Medulla oblongata (tissue), 1 donor: ENCODE data around the gene PLVAP.

ENCODE experiments used
- DNase-seq: peaks from one replicate; pipeline ENCODE4 v3.0.0-alpha.2; 2015; ENCODE audit errors: extremely low spot score

The PLVAP gene

DNA sequence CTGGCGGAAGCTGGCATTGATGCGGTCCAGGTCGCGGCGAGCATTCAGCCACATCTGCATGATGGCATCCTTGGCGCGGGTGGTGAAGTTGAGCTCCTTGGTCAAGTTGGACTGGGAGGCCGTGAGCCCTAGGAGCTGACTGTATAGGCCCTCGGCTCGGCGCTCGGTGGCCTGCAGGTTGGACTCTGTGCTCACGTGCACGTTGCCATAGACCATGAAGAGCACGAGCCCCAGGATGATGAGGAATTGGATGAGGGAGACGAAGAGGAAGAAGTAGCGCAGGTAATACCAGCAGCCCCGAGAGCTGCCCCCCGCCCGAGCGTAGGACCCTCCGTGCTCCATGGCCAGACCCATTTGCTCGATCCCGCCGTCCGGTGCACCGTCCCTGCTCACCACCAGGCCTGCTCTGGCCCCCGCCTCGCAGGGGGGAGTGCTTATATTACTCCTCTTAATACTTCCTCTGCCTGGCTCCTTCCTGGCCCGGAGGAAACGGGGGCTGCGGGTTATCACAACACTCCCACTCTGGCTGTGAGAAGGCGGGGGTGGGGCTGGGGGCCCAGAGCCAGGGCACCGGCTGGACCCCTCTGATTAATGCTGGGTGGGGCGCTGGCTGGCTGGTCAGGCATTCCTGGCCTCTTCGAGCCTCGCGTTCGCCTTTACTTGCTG lies at the start of gene PLVAP:
Gene PLVAP, minus strand, starts transcription at position 408 of the 666 bp plus-strand sequence. Its CDS starts 54 bp downstream, at position 354.
- no peak for DNase-seq

DNA sequence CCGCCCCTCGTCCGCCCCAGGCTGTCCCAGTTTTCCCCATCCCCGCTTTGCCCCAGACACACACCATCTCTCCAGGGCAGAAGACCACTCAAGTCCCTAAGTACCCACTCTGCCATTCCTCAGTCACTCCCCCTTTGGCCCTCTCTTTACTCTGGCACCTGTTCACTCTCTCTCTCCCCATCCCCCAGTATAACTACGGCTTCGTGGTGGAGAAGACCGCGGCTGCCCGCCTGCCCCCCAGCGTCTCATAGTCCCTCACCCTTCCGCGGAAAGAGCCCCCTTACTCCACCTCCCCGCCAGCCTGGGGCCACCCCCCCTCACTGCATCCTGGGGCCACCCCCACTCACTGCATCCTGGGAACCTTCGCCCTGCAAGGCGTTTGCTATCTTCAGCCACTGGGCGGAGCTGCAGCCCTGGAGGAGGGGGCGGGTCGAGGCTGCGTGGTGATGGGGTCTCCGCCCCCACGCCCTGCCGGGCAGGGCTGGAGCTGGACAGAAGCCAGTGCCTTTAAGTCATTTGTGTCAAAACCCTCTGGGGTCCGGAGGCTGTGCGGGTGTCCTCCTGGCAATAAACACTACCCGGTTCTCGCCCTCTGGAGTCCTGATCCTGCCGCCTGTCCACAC lies 47.7 kb upstream of the PLVAP start:
- no peak for DNase-seq

DNA sequence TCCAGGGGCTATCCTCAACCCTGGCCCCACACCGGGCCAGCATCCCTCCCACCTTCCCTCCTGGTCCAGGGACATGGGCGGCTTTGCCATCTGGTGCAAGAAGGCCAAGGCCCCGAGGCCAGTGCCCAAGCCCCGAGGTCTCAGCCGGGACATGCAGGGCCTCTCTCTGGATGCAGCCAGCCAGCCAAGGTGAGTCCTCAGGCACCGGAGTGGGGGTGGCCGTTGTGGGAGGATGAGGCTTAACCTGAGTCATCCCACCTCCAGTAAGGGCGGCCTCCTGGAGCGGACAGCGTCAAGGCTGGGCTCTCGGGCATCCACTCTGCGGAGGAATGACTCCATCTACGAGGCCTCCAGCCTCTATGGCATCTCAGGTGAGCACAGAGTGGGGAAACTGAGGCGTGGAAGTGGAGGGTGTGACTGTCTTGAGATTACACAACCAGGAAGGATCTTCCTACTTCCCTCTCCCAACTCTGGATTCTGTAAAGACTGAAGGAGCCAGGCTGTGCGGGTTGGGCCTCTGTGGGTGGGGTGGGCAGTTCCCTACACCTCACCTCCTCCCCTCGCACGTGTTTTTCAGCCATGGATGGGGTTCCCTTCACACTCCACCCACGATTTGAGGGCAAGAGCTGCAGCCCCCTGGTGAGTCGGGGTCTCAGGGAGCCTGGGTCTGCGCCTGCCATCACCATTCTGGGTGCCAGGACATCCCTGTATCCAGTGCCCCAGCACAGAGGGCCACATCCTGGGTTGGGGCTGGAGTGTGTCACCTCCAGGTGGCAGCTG lies 46.5 kb upstream of the PLVAP start:
- DNase-seq = no peak

DNA sequence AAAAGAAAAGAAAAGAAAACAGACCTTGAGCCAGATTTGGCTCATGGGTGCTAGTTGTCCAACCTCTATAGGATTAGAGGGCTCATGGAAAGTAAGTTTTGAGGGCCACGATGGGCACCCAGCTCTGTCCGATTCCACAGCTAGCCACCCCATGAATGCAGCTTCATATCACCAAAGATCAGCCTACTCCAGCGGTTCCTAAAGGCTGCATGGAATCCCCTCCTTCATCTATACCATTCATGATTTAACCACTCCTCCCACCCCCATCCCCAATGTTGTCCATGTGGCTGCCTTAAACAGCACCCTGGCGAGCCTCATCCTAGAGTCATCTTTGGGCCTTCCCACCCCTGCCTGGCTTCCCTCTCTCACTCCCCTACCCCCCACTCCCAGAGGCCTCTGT lies 44.8 kb upstream of the PLVAP start:
- DNase-seq = no peak

DNA sequence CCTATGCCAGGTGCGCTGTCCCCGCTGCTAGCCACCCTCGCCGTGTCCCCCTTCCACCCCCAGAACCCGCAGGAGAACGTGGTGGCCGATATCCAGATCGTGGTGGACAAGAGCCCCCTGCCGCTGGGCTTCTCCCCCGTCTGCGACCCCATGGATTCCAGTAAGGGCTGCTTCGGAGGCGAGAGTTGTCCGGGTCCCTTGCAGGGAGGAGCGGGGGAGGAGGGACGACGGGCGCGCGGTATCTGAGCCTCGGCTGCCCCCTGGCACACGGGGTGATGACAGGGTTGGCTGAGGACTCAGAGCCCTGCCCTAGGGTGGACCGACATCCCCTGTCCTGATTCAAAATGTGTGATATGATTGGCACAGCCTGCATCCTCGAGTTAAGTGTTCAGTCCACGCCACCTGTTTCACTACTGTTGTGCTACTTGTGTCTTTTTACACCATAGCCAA lies 43.4 kb upstream of the PLVAP start:
- no peak for DNase-seq

- peak; percentile 99 for DNase-seq
Observed at GRCh38 chr19:17419621-17420474, 42.7 kb upstream of the PLVAP start, which contains the start of gene MVB12A. MVB12A (plus strand) TSS chr19:17420047; CDS start chr19:17420136, 89 bp downstream.

DNA sequence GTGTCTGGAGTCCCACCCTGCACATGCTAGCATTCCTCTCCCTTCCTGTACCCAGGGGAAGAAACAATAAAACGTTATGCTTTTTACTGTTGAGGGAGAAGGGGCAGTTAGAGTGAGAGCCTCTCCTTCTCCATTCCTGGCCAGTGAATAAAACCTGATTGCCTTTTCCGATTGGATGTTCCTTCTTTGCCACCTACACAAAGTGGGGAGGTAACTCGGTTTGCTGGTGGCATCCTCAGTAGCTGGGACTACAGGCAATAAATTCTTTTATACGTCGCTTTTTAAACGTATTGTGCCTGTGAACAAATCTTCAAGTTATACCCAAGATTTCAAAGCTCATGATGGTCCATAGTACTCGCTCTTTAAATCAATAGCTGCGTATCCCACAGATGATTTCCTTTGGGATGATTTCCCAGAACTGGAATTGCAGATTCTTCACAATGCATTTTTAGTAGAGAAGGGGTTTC lies 42.0 kb upstream of the PLVAP start:
- peak; percentile 22 for DNase-seq

GRCh38 chr19:17418710-17419109 lies 41.6 kb upstream of the PLVAP start:
- no peak for DNase-seq

GRCh38 chr19:17415121-17415520 lies 38.0 kb upstream of the PLVAP start:
- no peak for DNase-seq

- DNase-seq = no peak
Observed at GRCh38 chr19:17414097-17414496, 37.0 kb upstream of the PLVAP start.

DNA sequence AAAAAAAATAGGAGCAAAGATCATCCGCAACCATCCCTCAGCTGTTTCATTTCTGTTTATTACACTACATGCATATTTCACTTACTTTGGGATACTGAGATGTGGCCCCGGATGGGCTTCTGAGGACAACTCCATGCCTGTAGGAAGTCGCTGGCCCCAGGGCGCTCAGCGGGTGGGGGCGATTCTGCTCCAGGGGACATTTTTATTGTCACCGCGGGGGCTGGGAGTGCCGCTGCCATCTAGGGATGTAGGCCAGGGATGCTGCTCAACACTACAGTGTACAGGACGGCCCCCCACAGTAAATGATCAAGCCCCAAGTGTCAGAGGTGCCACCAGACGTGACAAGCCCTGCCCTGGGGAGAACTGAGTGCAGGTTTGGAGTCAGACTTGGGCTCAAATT lies 34.7 kb upstream of the PLVAP start:
- DNase-seq = no peak

DNA sequence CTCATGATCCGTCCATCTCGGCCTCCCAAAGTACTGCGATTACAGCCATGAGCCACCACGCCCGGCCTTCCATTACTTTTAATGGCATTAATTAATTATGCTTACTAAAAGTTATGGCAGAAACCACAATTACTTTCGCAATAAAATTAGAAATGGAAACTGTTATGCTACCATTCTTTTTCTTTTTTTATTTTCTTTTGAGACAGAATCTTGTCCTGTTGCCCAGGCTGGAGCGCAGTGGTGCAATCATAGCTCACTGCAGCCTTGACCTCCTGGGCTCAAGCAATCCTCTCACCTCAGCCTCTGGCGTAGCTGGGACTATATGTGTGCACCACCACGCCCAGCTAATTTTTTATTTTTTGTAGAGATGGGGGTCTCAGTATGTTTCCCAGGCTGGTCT lies 32.8 kb upstream of the PLVAP start:
- DNase-seq = no peak

GRCh38 chr19:17406887-17407196 lies 29.7 kb upstream of the PLVAP start:
- no peak for DNase-seq

GRCh38 chr19:17406046-17406886 lies 29.1 kb upstream of the PLVAP start:
- peak; percentile 49 for DNase-seq

DNA sequence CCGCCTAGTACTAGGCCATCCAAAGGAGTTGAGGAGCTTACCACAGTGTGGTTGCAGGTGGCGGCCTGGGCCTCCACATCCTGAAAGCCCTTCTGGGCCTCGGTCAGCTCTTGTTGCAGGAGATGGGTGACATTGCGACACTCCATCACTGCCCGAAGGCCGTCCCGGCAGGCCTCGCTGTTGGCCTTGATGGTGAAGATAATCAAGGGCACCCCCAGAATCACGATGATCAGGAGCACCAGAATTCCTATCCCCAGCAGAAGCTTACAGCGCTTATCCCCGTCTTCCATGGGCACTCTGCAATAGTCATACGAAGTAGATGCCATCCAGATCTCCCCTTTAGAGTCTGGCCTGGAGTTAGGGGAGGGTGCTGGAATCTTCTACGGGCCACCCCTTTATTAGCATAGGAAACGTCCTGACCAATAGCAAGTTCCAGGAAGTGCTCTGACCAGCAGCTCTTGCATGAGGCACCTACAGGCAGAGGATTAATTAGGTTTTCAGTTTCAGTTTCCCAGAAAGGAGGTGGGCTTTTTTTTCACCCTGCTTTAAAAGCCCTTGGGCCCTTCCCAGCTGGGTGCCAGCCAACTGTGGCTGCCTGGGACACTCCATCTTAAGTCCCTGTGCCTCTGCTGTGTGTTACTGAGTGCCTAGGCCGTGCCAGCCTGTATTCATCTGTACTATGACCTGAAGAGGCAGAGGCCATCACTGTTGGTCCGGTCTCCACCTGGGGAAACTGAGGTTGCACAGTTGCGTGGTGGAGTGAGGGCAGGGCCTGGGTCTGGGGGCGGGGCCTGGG lies 28.3 kb upstream of the PLVAP start, which contains the start of gene BST2:
Gene BST2, minus strand, starts transcription at position 381 of the 796 bp plus-strand sequence. Its CDS starts 55 bp downstream, at position 326.
- peak; percentile 86 for DNase-seq

- no peak for DNase-seq
Observed at GRCh38 chr19:17404621-17405249, 27.6 kb upstream of the PLVAP start.

DNA sequence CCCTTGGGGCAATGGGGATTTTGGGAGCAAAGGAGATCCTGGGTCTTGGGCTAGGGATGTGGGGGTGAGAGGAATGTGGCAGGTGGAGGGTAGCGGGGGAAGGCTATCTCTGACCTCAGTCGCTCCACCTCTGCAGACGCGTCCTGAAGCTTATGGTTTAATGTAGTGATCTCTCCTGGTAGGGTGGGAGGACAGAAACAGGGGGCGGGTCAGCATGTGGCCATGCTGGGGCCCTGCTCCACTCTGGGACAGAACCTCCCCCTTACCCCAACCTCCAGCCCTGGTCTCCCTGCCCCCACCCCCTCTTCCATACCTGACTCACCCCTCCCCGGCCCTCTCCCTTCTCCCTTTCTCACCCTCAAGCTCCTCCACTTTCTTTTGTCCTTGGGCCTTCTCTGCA lies 26.9 kb upstream of the PLVAP start:
- no peak for DNase-seq

- no peak for DNase-seq
Observed at GRCh38 chr19:17402982-17403855, 26.1 kb upstream of the PLVAP start.
